ENCODE results near the gene ZSWIM1. TPM values are rescaled to one million over a fixed set of nuclear protein-coding genes. Genes with fewer than 3 reads are reported as not detected.
"Not testable (repeated sequence)": the region's sequence is repeated elsewhere in the genome, so short reads cannot be mapped to it uniquely, and the experiment has no call there.

ZSWIM1 gene
- total RNA-seq, 1 experiment from 2014 or later = 13.8 TPM

DNA sequence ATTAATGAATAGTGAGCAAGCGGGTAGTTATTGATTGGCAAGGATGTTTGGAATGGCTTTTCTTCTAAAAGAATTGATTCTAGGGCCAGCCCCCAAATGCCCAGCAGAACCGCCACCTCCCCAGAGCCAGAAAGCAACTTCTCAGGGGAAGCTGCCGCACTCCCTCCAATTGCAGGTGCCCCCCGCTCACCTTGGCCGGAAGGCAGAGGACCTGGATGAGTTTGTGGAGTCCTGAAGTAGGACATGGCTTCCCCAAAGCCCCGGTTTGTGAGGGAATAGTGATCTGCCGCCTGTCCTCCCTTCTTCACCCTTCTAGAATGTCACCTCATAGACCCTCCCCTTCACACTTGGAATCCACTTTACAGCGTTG, 6.3 kb downstream of the ZSWIM1 start, which contains the start of gene SPATA25:
Gene SPATA25 (minus strand): TSS at position 277 of the 370 bp plus-strand sequence. CDS start 32 bp downstream, at position 245.
- DNase-seq (ENCODE audit: low read depth) = no peak

DNA sequence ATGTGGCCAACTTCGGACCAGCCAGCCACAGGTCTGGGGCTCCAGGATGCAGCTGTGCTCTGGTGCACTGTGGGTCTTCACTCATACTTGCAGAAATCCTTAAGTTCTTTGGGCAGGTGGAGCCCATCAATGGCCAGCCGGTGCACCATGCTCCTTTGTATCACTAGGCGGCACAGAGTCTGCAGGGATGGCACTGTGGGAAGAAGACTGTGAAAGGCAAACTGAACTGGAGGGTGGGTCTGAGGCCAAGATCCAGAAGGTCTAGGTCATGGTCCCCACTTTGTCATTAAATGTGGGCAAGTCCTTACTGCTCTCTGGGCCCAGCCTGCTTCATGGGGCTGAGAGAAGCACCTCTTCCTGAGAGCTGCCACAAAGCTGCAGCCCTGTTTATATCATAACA, 7.7 kb downstream of the ZSWIM1 start:
- DNase-seq (ENCODE audit: low read depth) = no peak

DNA sequence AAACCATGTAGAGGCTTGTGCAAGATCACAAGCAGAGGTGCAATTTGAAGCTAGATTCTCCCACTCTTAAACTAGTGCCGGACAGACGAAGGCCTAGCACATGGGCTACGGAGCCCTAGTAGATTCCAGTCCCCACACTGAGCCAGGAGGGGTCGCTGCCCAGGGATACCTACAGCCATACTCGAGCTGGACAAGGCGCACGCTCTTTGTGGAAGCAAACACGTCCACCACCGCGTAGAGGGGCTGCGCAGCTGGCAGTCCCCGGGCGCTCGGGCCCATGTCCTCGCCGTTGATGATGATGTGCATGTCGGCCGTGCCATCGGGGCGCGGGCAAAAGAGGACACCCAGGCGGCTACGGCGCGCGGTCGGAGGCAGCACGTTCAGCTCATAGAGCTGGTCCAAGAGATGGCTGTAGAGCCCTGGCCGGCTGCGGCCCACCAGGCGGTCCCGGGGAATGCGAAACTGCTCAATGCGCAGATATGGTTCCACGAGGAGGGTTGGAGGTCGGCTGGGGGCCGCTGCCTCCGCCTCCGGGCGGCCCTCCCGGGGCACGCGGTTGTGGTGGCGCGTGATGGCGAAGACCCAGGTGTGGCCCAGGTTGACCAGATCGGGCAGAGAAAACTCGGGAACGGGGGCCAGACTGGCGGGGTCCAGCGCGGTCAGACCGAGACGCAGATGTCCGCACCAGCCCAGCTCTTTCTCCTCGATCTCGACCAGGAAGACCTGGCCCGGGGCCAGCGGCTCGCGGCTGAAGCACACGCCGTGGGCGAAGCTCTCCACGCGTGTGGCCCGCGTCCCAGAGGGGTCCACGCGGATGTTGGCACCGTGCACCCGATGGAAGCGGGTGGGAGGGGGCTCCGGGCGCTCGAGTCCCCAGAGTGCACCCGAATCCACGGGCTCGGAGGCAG, 9.3 kb downstream of the ZSWIM1 start:
- no peak for DNase-seq (ENCODE audit: low read depth)

DNA sequence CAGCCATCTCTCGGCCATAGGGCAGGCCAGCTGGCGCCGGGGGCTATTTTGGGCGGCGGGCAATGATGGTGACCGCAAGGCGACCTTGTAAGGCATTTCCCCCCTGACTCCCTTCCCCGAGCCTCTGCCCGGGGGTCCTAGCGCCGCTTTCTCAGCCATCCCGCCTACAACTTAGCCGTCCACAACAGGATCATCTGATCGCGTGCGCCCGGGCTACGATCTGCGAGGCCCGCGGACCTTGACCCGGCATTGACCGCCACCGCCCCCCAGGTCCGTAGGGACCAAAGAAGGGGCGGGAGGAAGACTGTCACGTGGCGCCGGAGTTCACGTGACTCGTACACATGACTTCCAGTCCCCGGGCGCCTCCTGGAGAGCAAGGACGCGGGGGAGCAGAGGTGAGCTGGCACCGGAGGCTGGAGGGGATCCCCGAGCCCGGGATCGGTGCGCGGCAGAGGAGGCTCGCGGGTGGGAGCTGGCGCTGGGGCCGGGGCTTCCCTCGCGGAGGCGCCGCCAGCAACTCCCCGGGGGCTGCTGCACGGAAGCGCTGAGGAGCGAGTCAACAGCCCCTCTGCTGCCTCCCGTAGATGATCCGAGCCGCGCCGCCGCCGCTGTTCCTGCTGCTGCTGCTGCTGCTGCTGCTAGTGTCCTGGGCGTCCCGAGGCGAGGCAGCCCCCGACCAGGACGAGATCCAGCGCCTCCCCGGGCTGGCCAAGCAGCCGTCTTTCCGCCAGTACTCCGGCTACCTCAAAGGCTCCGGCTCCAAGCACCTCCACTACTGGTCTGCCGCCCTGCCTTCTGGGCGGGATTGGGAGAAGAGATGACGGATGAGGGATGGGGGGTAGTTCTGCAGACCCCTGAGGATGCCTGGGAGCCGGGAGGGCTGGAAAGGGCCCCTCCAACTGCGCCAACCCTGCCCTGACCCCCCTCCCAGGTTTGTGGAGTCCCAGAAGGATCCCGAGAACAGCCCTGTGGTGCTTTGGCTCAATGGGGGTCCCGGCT, 10.3 kb downstream of the ZSWIM1 start, which contains the start of the genes CTSA and NEURL2:
Gene CTSA (plus strand): TSS at position 351 of the 999 bp plus-strand sequence. CDS start 234 bp downstream, at position 585.
Gene NEURL2 (minus strand): TSS at position 224 of the 999 bp plus-strand sequence. CDS start 217 bp downstream, at position 7.
- peak; percentile 85 for DNase-seq (ENCODE audit: low read depth)

DNA sequence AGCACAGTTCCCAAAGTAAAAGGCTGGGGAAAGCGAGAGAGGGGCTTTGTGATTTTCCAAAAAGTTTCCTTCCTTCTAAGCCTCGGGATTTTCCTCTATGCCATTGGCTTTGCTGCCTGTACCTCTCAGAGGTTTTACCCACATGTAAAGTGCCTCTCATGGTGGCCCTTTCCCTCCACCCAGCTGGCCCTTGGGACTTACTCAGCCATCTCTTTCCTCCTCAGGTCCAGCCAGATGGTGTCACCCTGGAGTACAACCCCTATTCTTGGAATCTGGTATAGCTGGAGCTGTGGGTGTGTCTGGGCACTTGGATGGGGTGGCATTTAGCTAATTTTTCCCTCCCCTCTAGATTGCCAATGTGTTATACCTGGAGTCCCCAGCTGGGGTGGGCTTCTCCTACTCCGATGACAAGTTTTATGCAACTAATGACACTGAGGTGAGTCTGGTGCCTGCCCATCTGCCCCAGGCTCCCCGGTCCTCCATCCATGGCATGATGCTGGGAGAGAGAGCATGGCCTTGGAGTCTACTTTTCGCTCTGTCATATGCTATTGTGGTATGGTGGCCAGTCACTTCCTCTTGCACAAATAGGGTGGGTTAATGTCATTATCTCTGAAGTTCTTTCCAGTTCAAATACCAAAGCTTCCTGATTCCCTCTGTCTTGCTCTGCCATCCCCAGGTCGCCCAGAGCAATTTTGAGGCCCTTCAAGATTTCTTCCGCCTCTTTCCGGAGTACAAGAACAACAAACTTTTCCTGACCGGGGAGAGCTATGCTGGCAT, 11.2 kb downstream of the ZSWIM1 start:
- peak; percentile 31 for DNase-seq (ENCODE audit: low read depth)

DNA sequence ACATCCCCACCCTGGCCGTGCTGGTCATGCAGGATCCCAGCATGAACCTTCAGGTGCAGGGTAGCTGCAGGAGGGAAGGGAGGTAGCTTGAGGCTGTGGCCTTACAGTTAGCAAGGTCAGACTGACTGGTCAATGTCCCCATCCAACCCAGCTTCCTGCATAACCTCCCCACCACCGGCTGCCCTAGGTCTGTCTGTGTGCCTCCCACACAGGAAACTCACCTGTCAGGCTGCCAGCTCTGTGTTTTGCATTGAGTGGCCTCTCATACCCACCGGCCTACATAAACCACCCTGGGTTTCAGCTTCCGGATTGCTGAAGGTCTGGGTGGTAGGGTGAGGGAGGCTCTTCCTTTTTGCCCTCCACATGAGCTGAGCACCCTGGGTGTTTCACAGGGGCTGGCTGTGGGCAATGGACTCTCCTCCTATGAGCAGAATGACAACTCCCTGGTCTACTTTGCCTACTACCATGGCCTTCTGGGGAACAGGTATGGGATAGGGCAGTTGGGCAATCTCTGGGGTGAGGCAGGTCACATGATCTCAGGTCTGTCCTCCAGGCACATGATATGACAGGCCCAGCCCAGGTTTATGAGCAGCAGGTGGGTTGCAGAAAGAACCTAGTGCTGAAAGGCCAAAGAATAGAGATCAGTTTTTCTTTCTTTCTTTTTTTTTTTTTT, 11.9 kb downstream of the ZSWIM1 start:
- no peak for DNase-seq (ENCODE audit: low read depth)

DNA sequence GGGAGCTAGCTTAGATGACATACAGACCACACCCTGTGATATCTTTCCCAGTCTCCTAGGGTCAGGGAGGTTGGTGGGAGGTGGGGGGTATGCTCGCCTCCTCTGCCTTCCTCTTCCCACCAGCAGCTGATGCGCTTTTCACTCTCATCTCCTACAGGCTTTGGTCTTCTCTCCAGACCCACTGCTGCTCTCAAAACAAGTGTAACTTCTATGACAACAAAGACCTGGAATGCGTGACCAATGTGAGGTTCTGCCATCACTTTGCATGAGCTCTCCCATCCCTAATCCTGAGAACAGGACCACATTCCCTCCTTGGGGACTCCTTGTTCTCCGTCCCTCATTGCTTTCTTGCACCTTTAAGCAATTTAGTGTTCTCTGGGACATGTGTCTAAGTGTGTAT, 12.8 kb downstream of the ZSWIM1 start:
- DNase-seq (ENCODE audit: low read depth) = no peak

DNA sequence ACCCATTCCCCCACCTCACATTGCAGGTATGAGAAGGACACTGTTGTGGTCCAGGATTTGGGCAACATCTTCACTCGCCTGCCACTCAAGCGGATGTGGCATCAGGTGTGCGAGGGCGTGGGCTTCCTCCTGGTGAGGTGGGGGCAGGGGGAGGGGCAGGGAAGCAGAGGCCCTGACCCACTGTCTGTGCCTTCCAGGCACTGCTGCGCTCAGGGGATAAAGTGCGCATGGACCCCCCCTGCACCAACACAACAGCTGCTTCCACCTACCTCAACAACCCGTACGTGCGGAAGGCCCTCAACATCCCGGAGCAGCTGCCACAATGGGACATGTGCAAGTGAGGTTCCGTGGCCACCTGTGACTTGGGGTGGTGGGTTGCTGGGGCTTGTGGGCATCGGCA, 13.8 kb downstream of the ZSWIM1 start:
- DNase-seq (ENCODE audit: low read depth) = no peak

DNA sequence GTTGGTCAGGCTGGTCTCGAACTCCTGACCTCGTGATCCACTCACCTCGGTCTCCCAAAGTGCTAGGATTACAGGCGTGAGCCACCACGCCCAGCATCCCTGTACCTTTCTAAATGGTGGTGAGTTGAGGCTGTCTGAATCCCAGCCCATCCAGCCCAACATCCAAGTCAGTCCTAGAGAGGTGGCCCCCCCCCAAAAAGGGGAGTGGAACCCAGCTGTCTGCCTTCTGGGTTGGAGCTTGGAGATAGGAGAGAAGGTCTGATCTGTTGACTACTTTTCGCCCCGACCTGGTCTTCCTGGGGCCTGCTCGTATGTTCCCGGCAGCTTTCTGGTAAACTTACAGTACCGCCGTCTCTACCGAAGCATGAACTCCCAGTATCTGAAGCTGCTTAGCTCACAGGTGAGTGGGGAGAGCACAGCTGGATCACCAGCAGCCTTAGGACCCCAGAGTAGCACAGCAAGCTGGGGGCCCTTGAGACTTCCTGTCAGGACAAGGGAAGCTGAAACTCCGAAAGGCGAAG, 15.7 kb downstream of the ZSWIM1 start:
- no peak for DNase-seq (ENCODE audit: low read depth)

DNA sequence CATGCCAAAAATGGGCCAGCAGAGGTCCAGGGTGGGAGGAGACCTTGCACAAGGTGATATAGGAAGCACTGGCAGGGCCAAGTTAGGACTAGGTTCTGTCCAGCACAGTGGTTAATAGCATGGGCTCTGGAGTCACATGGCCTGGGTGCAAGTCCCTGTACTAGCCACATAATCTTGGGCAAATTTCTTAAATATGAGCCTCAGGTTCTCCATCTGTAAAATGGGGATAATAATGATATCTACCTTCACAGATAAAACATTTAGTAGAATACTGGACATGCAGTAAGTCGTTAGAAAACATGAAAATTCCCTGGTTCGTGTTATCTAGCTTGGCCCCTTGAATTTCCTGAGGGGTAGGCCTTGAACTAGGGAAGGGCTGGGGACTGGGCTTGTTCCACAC, 16.3 kb downstream of the ZSWIM1 start:
- DNase-seq (ENCODE audit: low read depth) = no peak

DNA sequence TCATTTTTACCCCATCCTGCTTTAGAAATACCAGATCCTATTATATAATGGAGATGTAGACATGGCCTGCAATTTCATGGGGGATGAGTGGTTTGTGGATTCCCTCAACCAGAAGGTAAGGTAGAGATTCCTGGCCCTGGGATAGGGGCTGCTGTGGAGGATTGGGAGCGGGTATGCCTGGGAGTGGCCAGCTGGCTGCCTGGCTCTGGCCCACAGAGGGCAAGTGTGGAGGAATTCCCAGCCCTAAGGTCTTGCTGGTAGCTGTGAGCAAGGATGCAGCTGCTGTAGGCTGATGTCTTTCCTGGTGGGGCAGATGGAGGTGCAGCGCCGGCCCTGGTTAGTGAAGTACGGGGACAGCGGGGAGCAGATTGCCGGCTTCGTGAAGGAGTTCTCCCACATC, 16.7 kb downstream of the ZSWIM1 start:
- no peak for DNase-seq (ENCODE audit: low read depth)

DNA sequence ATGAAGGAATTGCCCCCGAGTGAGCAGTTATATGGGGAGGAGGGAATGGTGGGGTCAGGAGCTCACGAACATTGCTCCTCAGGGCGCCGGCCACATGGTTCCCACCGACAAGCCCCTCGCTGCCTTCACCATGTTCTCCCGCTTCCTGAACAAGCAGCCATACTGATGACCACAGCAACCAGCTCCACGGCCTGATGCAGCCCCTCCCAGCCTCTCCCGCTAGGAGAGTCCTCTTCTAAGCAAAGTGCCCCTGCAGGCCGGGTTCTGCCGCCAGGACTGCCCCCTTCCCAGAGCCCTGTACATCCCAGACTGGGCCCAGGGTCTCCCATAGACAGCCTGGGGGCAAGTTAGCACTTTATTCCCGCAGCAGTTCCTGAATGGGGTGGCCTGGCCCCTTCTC, 17.3 kb downstream of the ZSWIM1 start:
- DNase-seq (ENCODE audit: low read depth) = no peak

DNA sequence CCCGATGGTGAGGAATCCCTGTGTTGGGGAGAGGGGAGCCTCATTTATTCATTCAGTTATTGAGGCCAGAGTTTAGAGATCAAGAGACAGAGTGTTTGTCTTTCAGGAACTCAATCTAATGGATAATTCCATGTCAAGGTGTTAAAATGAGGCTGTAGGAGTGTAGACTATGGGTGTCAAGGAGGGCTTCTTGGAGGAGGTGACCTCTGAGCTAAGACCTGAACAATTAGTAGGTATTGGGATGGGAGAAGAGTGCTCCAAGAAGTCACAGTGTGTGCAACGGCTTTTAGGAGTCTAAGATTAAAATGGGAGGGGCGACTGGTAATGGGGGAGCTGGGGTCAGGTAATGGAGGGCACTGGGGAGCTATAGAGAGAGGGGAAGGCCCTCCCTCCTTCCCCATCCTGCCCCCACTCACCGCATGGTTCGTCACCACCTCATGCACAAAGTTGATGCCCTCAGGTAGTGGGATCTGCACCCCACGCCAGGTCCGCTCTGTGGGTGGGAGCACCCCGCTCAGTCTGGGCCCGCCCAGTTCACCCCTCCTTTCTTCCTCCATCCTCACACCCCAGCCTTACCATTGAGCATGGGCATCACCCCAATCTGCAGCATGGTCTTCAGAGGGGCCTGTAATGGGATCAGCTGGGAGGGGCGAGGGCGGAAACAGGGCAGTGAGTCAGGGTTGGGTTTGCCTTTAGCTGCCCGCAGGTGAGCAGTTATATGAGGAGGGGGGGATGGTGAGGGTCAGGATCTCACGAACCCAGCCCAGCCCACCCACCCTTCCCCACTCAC, 18.2 kb downstream of the ZSWIM1 start:
- DNase-seq (ENCODE audit: low read depth) = no peak

DNA sequence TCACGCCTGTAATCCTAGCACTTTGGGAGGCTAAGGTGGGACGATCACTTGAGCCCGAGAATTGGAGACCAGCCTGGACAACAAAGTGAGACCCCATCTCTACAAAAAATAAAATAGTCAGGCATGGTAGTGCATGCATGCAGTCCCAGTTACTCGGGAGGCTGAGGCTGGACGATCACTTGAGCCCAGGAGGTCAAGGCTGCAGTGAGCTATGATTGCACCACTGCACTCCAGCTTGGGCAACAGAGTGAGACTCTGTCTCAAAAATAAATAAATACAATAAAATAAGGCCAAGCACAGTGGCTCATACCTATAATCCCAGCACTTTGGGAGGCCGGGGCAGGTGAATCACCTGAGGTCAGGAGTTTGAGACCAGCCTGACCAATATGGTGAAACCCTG, 20.3 kb downstream of the ZSWIM1 start:
- DNase-seq (ENCODE audit: low read depth) = not testable (repeated sequence)

DNA sequence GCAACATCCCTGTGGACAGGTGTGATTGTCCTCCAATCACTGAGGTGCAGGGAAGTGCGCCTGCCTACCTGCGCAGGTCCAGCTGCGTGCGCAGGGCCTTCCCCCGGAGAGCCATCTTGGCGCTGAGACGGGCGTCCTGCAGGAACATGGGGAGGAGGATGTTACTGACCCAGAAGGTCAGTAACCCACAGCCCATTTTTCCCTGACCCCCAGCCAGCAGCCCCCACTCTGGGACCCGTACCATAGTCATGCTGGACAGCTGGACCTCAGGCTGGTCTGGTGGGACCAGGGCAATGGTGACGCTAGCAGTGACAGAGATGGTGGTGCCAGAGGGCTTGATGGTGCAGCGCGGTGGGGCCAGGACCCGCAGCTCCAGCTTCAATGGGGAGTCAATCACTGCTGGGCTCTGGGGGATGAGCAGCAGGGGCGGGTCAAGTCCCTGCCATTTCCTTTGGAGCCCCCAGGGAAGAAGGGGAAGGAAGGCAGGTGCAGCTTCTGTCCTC, 21.2 kb downstream of the ZSWIM1 start:
- no peak for DNase-seq (ENCODE audit: low read depth)

DNA sequence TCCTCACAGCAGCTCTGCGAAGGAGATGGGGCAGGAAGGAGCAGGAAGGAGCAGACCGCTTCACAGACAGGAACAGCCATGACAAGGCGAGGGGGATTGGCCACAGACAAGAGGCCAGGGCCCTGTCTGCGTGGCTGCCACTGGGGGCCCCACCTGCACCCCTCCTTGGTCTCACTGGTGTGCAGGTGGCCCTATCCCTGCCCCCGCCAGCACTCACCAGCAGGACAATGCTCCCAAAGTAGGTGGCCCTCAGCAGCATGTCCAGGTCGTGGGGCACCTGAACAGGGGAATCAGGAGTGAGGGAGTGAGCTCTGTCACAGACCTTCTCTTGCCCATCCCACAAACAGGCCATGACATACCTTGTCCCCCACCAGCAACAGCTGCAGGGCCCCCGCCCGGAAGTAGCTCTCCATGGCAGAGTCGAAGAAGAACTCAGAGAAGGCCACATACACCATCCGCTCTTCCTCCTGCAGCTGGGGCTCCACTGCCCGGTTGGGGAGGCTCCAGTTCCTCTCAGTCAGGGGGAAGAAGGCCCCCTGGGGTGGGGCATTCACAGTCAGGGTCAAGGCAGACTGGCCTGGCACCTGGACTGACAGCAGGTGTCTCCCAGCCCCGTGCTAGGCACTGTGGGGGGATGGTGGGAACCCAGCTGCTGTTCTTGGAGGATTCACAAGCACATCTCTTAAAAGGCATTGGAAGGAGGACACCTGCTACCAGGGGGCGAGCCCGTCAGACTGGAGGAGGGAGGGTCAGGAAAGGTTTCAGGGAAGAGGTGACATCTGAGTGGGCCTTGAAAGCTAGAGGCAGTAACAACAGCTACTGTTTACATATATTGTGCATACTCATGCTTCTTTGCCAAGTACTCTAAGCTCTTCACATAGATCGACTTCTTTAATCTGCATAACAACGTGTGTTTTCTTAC, 23.8 kb downstream of the ZSWIM1 start:
- DNase-seq (ENCODE audit: low read depth) = no peak

DNA sequence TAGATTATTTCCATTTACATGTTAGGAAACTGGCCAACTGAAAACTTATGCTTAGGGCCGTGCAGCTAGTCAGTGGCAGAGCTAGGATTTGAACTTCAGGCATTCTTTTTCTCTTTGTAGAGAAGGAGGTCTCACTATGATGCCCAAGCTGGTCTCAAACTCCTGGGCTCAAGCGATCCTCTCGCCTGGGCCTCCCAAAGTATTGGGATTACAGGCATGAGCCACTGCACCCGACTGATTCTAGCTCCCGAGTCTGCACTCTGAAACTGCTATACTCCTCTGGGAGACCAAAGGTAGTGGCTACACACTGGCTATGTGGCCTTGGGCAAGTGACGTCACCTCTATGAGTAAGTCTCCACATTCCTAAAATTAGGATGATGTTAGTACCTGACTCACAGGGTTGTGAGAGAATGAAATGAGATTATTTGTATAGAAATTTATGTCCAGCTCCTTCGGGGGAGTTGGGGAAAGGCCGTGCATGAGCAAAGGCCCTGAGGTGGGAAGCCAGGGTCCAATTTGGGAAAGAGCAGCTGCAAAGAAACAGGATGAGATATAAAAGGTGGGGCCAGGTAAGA, 24.6 kb downstream of the ZSWIM1 start:
- peak; percentile 79 for DNase-seq (ENCODE audit: low read depth)
